CD4-positive, CD25-positive, alpha-beta regulatory T cell (primary cell): ENCODE measurements around the gene FBH1. TPM values are rescaled to one million over a fixed set of nuclear protein-coding genes. Genes with fewer than 3 reads are reported as not detected.
"Not testable (repeated sequence)": the region's sequence is repeated elsewhere in the genome, so short reads cannot be mapped to it uniquely, and the experiment has no call there.

Source experiments
- ATAC-seq, 2 donors: fragments of 150-1000 bp; cut with Tn5 transposase; one replicate each; pipeline ENCODE4 v1.10.0; 2021; ENCODE audit warnings: low read depth in 2 of 2, moderate number of reproducible peaks in 2 of 2, moderate library complexity in 1 of 2
- DNase-seq, 3 donors: peaks; one replicate each; pipeline versions ENCODE4 v3.0.0 to v3.0.0-alpha.2; 2012 to 2022; ENCODE audit warnings: mixed read lengths in 1 of 3
- H3K27ac ChIP-seq: one replicate; pipeline ENCODE4 v1.7.0; 2013; ENCODE audit warnings: mild to moderate bottlenecking, low read length; ENCODE audit not compliant: insufficient read depth, poor library complexity, severe bottlenecking
- H3K27me3 ChIP-seq: one replicate; pipeline ENCODE4 v1.7.0; 2013; ENCODE audit warnings: low read length; ENCODE audit not compliant: control insufficient read depth, insufficient read depth
- H3K36me3 ChIP-seq: one replicate; pipeline ENCODE4 v1.7.0; 2013; ENCODE audit warnings: mild to moderate bottlenecking, low read length, moderate library complexity; ENCODE audit not compliant: control insufficient read depth, insufficient read depth
- H3K4me1 ChIP-seq: 2 replicates; pipeline ENCODE4 v1.7.0; 2013; ENCODE audit warnings: mild to moderate bottlenecking, low read length; ENCODE audit not compliant: insufficient read depth, control insufficient read depth, poor library complexity, severe bottlenecking
- H3K4me3 ChIP-seq: one replicate; pipeline ENCODE4 v1.7.0; 2013; ENCODE audit warnings: low read depth, mild to moderate bottlenecking, low read length, moderate library complexity
- H3K9me3 ChIP-seq, 2 experiments: 1 replicate in 1 of 2; 2 replicates in 1 of 2; pipeline ENCODE4 v1.7.0; 2013; ENCODE audit warnings: low read length in 2 of 2, mild to moderate bottlenecking in 1 of 2, moderate library complexity in 1 of 2; ENCODE audit not compliant: control insufficient read depth in 2 of 2
- H3K27ac Mint-ChIP-seq, 3 donors: one replicate each; pipeline ENCODE4 v1.8.0; 2020 to 2022; ENCODE audit warnings: mild to moderate bottlenecking in 3 of 3, mixed read lengths in 3 of 3, moderate library complexity in 2 of 3
- H3K27me3 Mint-ChIP-seq: one replicate; pipeline ENCODE4 v1.8.0; 2022; ENCODE audit warnings: mild to moderate bottlenecking, mixed read lengths
- H3K36me3 Mint-ChIP-seq: one replicate; pipeline ENCODE4 v1.8.0; 2020; ENCODE audit warnings: mixed read lengths
- H3K4me1 Mint-ChIP-seq, 4 donors: one replicate each; pipeline ENCODE4 v1.8.0; 2020 to 2022; ENCODE audit warnings: mixed read lengths in 4 of 4, mild to moderate bottlenecking in 1 of 4
- H3K4me3 Mint-ChIP-seq, 4 donors: one replicate each; pipeline ENCODE4 v1.8.0; 2020 to 2022; ENCODE audit warnings: mild to moderate bottlenecking in 4 of 4, mixed read lengths in 4 of 4, moderate library complexity in 3 of 4
- H3K9me3 Mint-ChIP-seq, 7 donors: one replicate each; pipeline ENCODE4 v1.8.0; 2020 to 2022; ENCODE audit warnings: mixed read lengths in 7 of 7, mild to moderate bottlenecking in 3 of 7, moderate library complexity in 2 of 7
- polyA plus RNA-seq, 4 donors: library from polyadenylated mRNA; unstranded; fragments of 300-500 nt; fragmentation: Illumina TruSeq; gene quantifications; one replicate each; pipeline ENCODE4 v1.2.3, GENCODE V29; 2021
- total RNA-seq: library from RNA; stranded (reverse); gene quantifications from one replicate; pipeline ENCODE4 v1.2.3, GENCODE V29; 2022

The FBH1 gene
- 108 TPM for total RNA-seq
- polyA plus RNA-seq, result 100 to 1,000 TPM in 2 of 4 donors, 10 to 100 TPM in 2; 85.3 to 107 (median 97.0) TPM

DNA sequence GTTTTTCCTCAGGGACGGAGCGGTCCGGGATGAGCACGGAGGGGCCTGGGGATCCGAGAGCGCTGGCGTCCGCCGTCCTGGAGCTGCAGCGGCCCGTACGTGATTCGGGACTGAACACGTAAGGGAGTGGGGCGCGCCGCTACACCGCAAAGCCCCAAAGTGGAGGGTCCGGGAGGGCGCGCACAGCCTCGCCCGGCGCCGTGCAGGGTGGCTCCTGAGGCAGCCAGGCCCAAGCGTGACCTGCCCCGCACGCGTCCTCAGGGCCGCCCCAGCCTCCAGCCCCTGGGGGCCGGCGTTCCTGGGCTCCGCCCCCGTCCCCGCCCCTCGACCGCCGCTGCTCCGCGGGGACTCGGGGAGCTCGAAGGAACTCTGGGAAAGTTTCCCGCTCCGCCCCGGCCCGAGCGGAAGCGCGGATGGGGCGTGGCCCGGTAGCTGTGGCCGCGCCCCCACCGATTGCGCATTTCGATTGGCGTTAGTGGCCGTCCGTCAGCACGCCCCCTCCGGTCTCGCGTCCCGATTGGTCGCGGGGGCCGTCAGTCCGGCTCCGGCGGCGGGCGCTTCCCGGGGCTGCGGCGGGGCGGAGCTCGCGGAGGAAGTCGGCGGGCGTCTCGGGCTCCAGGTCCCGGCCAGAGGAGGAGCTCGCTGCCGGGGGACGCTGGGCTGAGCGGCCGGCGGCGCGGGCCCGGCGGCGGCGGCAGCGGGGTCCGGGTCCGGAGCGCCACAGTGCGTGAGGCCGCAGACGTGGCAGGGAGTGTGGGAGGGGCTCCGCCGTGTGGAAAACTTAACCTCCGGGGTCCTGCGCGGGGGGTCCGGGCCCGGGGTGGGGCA is at the start of gene FBH1, which contains the start of gene ANKRD16:
Gene FBH1, plus strand, starts transcription at position 620 of the 828 bp plus-strand sequence. Its CDS starts 103 bp downstream, at position 723.
Gene ANKRD16, minus strand, starts transcription at position 270 of the 828 bp plus-strand sequence. CDS start 539 bp downstream, outside the sequence.
- Mint-ChIP-seq H3K27me3 (no peaks in the 10 kb centered on the region), H3K9me3 (no peaks in the 10 kb centered on the region), H3K36me3 (peaks cover 26% of the 10 kb centered on the region), H3K4me1 (peaks cover 42 to 66% (median 52%) of the 10 kb centered on the region in 4 donors), H3K27ac (peak within 1 kb of the TSS; percentile 85 to 95 (median 87)), H3K4me3 (peak within 1 kb of the TSS; percentile 94 to 98 (median 96))
- H3K27me3 ChIP-seq, result no peaks in the 10 kb centered on the region
- H3K27ac ChIP-seq, result peak within 1 kb of the TSS; percentile 81
- peak; percentile 84 to 85 for ATAC-seq
- H3K4me1 ChIP-seq, result peaks cover 53% of the 10 kb centered on the region
- peak; percentile 96 to 99 (median 96) for DNase-seq
- H3K4me3 ChIP-seq, result peak within 1 kb of the TSS; percentile 84
- H3K9me3 ChIP-seq, result no peaks in the 10 kb centered on the region
- H3K36me3 ChIP-seq, result peaks cover 13% of the 10 kb centered on the region

DNA sequence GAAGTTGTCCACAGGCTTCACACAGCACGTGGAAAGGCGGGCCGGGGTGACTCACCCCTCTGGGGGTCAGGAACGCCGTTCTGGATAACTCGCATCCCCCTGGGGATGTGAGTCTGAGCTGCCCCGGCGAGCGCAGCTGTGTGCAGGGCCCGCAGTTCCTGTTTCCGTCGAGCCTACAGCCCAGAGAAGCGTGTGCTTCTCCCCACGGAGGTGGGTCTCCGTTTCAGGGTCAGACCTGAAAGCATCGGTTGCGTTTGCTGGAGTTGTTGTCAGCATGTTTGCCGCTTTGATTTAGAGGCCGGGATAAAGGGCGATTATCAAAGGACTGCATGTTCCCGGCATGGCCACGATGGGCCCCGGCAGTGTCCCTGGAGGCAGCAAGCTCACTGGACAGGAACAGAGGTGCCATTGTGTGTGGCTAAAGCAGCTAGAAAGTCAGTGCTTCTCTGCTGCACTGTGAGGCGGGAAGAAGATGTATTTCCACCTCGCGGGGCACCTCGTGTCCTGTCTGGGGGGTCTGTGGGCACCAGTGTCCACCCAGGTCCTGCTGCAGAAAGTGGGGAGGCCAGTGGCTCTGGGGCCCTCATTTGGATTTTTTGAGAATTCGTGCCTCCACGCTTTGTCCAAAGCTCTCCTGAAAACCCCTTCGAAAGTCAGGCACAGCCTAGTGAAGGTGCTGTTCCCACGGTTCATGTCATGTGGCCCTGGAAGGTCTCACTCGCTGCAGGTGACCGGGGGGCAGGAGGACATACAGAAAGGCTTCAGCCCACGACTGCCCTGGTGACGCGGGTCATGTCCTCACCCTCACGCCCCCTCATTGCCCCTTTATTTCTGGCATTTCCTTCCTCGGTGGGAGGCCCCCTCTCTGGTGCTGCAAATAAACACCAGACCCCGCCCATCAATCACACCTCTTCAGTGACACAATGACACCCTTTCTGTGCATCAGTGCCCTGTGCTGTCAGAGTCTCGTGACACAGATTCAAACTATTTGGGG is 49.4 kb upstream of the FBH1 start:
- Mint-ChIP-seq H3K9me3 (peaks cover 0 to 2% (median 0%) of the 10 kb centered on the region in 7 donors), H3K4me1 (peaks cover 5 to 16% (median 7%) of the 10 kb centered on the region in 4 donors), H3K36me3 (no peaks in the 10 kb centered on the region), H3K4me3 (no peak overlapping the region), H3K27me3 (no peaks in the 10 kb centered on the region), H3K27ac (peak overlapping the region in 1 of 3 donors; percentile 74)
- Histone ChIP-seq H3K9me3 (no peaks in the 10 kb centered on the region), H3K36me3 (no peaks in the 10 kb centered on the region), H3K4me1 (no peaks in the 10 kb centered on the region), H3K27ac (no peak overlapping the region), H3K27me3 (no peaks in the 10 kb centered on the region), H3K4me3 (no peak overlapping the region)
- ATAC-seq, result peak; percentile 45 to 47
- DNase-seq, result no peak

DNA sequence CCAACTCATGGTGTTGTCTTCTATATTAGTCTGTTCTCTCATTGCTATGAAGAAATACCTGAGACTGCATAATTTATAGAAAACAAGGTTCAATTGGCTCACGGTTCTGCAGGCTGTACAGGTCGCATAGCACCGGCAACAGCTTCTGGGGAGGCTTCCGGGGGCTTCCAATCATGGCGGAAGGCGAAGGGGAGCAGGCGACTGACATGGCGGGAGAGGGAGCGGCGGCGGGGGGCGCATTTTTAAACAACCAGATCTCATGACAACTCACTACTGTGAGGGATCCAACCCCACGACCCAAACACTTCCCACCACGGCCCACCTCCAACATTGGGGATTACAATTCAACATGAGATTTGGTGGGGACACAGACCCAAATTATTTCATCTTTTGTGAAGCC is 48.1 kb upstream of the FBH1 start:
- Histone ChIP-seq H3K36me3 (no peaks in the 10 kb centered on the region), H3K27me3 (no peaks in the 10 kb centered on the region), H3K9me3 (no peaks in the 10 kb centered on the region), H3K27ac (no peak overlapping the region), H3K4me3 (no peak overlapping the region), H3K4me1 (no peaks in the 10 kb centered on the region)
- Mint-ChIP-seq H3K27ac (no peak overlapping the region), H3K4me1 (peaks cover 5 to 21% (median 8%) of the 10 kb centered on the region in 4 donors), H3K36me3 (no peaks in the 10 kb centered on the region), H3K4me3 (no peak overlapping the region), H3K9me3 (peaks cover 0 to 2% (median 0%) of the 10 kb centered on the region in 7 donors), H3K27me3 (no peaks in the 10 kb centered on the region)
- DNase-seq (no peak), ATAC-seq (no peak)

DNA sequence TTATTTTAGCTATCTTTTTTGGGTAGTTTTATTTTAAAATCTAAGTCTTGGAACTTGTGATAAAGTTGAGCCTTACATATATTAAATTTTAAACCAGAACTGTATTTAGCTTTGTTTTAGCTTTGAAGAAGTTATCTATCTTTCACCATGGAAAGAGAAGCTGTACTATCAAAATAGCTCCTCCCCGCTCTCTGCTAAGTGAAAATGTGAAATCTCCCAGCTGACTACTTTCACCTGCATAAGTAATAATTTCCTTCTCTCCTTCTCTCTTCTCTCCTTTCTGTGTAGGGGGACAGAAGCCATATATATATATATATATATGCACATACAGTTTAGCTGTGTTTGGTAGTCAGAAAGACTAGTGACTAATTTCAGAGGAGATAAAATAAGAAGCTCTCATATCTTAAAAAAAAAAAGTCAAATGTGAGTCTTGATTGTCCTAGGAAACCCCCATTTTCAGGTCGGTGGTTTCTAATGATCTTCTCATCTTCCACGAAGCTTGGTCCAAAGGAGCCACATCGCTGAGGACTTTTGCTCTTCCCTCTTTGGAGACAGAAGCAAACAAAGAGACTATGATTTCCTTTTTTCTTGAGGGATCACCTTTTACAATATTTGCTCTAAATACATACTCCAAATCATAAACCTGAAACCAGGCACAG is 46.2 kb upstream of the FBH1 start:
- Mint-ChIP-seq H3K9me3 (peaks cover 0 to 2% (median 0%) of the 10 kb centered on the region in 7 donors), H3K27me3 (no peaks in the 10 kb centered on the region), H3K4me1 (peaks cover 5 to 21% (median 8%) of the 10 kb centered on the region in 4 donors), H3K36me3 (no peaks in the 10 kb centered on the region), H3K4me3 (peak overlapping the region in 1 of 4 donors; percentile 46), H3K27ac (peak overlapping the region; percentile 17 to 65 (median 23))
- no peaks in the 10 kb centered on the region for H3K4me1 ChIP-seq
- H3K36me3 ChIP-seq, result no peaks in the 10 kb centered on the region
- no peaks in the 10 kb centered on the region for H3K27me3 ChIP-seq
- no peak overlapping the region for H3K27ac ChIP-seq
- DNase-seq (no peak), ATAC-seq (no peak)
- no peak overlapping the region for H3K4me3 ChIP-seq
- H3K9me3 ChIP-seq, result no peaks in the 10 kb centered on the region

DNA sequence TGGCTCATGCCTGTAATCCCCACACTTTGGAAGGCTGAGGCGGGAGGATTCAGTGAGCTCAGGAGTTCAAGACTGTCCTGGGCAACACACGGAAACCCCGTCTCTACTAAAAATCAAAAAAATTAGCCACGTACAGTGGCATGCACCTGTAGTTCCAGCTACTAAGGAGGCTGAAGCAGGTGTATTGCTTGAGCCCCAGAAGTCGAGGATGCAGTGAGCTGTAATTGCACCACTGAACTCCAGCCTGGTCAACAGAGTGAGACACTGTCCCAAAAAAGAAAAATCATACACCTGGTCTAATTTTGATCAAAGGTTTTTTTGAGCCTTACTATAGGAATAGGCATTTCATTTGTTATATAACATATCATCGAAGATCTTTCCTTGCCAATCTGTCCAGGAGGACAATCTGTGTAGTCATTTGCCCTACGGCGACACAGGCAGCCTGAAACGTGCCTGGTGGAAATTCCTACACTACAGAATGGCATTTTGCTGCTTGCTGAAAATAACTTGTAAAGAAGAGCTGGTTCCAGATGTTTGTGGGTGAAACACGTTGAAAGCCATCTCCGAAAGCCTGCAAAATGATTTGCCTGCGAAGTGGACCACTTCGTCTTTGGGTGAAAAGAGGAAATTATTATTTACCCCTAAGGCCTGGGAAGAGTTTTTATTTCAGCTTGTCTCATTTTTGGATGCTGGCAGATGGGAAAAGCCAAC is 45.5 kb upstream of the FBH1 start:
- Histone ChIP-seq H3K36me3 (no peaks in the 10 kb centered on the region), H3K27me3 (no peaks in the 10 kb centered on the region), H3K4me1 (no peaks in the 10 kb centered on the region), H3K27ac (no peak overlapping the region), H3K9me3 (no peaks in the 10 kb centered on the region), H3K4me3 (no peak overlapping the region)
- Mint-ChIP-seq H3K9me3 (peaks cover 0 to 3% (median 0%) of the 10 kb centered on the region in 7 donors), H3K4me1 (peaks cover 5 to 21% (median 8%) of the 10 kb centered on the region in 4 donors), H3K36me3 (no peaks in the 10 kb centered on the region), H3K27me3 (no peaks in the 10 kb centered on the region), H3K4me3 (peak overlapping the region in 1 of 4 donors; percentile 46), H3K27ac (peak overlapping the region; percentile 17 to 65 (median 23))
- ATAC-seq, result no peak
- no peak for DNase-seq

DNA sequence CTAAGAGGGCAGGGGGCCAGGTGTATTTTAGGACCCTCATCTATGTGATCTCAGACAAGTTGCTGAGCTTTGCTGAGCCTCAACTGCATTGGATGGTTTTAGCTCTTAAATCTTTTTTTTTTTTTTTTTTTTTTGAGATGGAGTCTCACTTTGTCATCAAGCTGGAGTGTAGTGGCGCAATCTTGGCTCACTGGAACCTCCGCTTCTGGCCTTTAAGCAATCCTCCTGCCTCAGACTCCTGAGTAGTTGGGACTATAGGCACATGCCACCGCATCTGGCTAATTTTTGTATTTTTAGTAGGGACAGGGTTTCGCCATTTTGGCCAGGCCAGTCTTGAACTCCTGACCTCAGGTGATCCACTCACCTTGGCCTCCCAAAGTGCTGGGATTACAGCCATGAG is 43.4 kb upstream of the FBH1 start:
- H3K27ac ChIP-seq, H3K27me3 Mint-ChIP-seq, H3K36me3 Mint-ChIP-seq, ATAC-seq, H3K9me3 ChIP-seq, DNase-seq, H3K9me3 Mint-ChIP-seq, H3K36me3 ChIP-seq, H3K4me1 ChIP-seq, H3K4me3 Mint-ChIP-seq, H3K27me3 ChIP-seq, H3K4me3 ChIP-seq: not testable (repeated sequence)
- peak overlapping the region in 1 of 3 donors; percentile 38 for H3K27ac Mint-ChIP-seq
- H3K4me1 Mint-ChIP-seq, result peaks cover 5 to 21% (median 8%) of the 10 kb centered on the region in 4 donors
